GM19240 (cell line): ENCODE results near the gene YTHDC1.
"Not testable (repeated sequence)": the region's sequence is repeated elsewhere in the genome, so short reads cannot be mapped to it uniquely, and the experiment has no call there.

Experiments
- DNase-seq: peaks from one replicate; pipeline ENCODE4 v3.0.0; 2011; ENCODE audit warnings: low spot score; ENCODE audit not compliant: insufficient read length

Gene YTHDC1

GRCh38 chr4:68291256-68291655, 58.6 kb downstream of the YTHDC1 start:
- DNase-seq: no peak

GRCh38 chr4:68288393-68288740, 61.5 kb downstream of the YTHDC1 start:
- no peak for DNase-seq

GRCh38 chr4:68287704-68288392, 62.0 kb downstream of the YTHDC1 start:
- no peak for DNase-seq

- no peak for DNase-seq
Measured at GRCh38 chr4:68283714-68284113, 66.2 kb downstream of the YTHDC1 start.

- DNase-seq: no peak
Measured at GRCh38 chr4:68283095-68283494, 66.8 kb downstream of the YTHDC1 start.

GRCh38 chr4:68281796-68282740, 67.8 kb downstream of the YTHDC1 start:
- DNase-seq: not testable (repeated sequence)

- DNase-seq: no peak
Measured at GRCh38 chr4:68278029-68278428, 71.9 kb downstream of the YTHDC1 start.

GRCh38 chr4:68277627-68278026, 72.3 kb downstream of the YTHDC1 start:
- no peak for DNase-seq

GRCh38 chr4:68272860-68273259, 77.0 kb downstream of the YTHDC1 start:
- DNase-seq: no peak

- no peak for DNase-seq
Measured at GRCh38 chr4:68272380-68272779, 77.5 kb downstream of the YTHDC1 start.

- DNase-seq: no peak
Measured at GRCh38 chr4:68271851-68272357, 78.0 kb downstream of the YTHDC1 start.

GRCh38 chr4:68267433-68267944, 82.4 kb downstream of the YTHDC1 start:
- DNase-seq: no peak

GRCh38 chr4:68264875-68265565, 84.9 kb downstream of the YTHDC1 start:
- no peak for DNase-seq
